ENCODE data around the gene GHRH. TPM values are rescaled to one million over a fixed set of nuclear protein-coding genes. Genes with fewer than 3 reads are reported as not detected.
A peak's percentile ranks its signal among the peaks of the same experiment; 100 is the strongest.

GHRH gene
- total RNA-seq, 4 donors from 2014 or later: not detected

DNA sequence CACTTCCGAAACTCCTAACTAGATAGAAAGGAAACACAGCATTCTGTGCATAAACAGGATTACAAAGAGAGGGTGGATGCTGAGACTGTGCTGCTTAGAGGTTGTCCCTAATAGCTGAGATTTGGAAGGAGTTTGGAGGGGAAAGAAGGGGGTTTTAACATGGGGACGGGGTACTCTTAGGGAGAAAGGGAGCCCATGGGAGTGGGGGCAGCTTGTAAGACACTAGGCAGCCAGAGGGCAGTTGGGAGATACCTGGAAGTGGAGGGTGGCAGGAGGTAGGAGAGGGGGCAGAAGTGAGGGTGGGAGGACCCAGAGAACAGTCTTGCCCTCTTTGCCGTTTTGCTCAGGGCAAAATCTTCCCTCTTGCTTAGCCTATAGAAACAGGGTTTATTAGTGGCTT lies 44.2 kb upstream of the GHRH start:
- intact Hi-C loops (cut with DNase I): no loop called here
- 81 to 85% methylated on average over 3 of the region's 3 CpGs for WGBS, 2 donors
- peaks cover 19 to 20% of the 10 kb centered on the region in 2 donors for H3K4me1 ChIP-seq
- TF ChIP-seq, protein P1, sequence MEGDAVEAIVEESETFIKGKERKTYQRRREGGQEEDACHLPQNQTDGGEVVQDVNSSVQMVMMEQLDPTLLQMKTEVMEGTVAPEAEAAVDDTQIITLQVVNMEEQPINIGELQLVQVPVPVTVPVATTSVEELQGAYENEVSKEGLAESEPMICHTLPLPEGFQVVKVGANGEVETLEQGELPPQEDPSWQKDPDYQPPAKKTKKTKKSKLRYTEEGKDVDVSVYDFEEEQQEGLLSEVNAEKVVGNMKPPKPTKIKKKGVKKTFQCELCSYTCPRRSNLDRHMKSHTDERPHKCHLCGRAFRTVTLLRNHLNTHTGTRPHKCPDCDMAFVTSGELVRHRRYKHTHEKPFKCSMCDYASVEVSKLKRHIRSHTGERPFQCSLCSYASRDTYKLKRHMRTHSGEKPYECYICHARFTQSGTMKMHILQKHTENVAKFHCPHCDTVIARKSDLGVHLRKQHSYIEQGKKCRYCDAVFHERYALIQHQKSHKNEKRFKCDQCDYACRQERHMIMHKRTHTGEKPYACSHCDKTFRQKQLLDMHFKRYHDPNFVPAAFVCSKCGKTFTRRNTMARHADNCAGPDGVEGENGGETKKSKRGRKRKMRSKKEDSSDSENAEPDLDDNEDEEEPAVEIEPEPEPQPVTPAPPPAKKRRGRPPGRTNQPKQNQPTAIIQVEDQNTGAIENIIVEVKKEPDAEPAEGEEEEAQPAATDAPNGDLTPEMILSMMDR (IDR thresholded peaks at IDR 0.05): no peak
- no peak for TF ChIP-seq POLR2A (IDR thresholded peaks at IDR 0.05)
- H3K27ac ChIP-seq: no peak overlapping the region
- no peaks in the 10 kb centered on the region for H3K27me3 ChIP-seq
- DNase-seq: no peak
- H3K9me3 ChIP-seq: no peaks in the 10 kb centered on the region
- no peak overlapping the region for H3K4me3 ChIP-seq (replicated peaks in 1 of 3)
- peaks cover 6% of the 10 kb centered on the region in 2 donors for H3K36me3 ChIP-seq

DNA sequence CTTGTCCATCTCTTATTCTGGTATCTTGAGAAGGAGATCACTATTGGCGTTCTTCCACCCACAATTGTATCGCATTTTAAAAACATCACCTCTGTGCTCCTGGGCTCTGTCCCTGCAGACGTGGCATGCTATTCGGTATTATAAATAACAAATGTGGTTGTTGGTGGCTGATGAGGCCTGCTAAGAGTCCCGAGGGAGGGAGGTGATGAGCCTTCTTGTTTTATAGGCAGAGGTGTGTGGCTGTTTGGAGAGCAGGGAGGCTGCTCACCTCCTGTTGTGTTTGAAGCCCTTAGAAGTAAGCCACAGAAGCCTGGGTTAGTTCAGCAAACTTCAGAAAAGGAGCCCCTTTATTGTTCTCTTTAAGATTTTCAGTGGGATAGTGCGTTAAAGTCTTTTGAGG lies 43.5 kb upstream of the GHRH start:
- H3K4me1 ChIP-seq: peaks cover 19 to 21% of the 10 kb centered on the region in 2 donors
- no peaks in the 10 kb centered on the region for H3K9me3 ChIP-seq
- DNase-seq: no peak
- intact Hi-C loops (cut with DNase I): no loop called here
- no peak for TF ChIP-seq POLR2A (IDR thresholded peaks at IDR 0.05)
- TF ChIP-seq, protein P1 (IDR thresholded peaks at IDR 0.05): no peak
- H3K27me3 ChIP-seq: no peaks in the 10 kb centered on the region
- H3K27ac ChIP-seq: no peak overlapping the region
- H3K36me3 ChIP-seq: peaks cover 6% of the 10 kb centered on the region in 2 donors
- no peak overlapping the region for H3K4me3 ChIP-seq (replicated peaks in 1 of 3)
- WGBS, 2 donors: 75 to 80% methylated on average over 6 of the region's 6 CpGs

DNA sequence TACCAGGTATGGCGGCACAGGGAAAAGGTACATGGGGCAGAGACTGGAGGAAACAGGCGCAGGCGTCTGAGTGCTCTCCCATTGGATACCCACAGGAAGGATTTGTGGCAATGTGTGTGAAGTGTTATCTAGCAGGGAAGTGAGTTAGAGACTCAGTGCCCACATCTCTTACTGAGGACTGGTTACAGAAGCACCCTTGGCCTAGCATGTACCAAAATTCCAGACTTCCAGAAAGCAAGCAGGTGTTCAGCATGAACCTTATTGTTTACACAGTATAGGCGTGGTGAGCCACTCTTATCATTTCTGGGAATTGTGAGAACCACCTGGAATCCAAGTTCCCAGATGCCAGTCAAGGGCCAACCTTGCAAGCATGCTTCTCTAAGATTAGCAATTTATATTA lies 42.0 kb upstream of the GHRH start:
- Histone ChIP-seq H3K4me1 (peaks cover 5 to 19% of the 10 kb centered on the region in 2 donors), H3K27me3 (no peaks in the 10 kb centered on the region), H3K27ac (no peak overlapping the region), H3K9me3 (no peaks in the 10 kb centered on the region), H3K36me3 (peaks cover 6% of the 10 kb centered on the region in 2 donors), H3K4me3 (replicated peaks in 1 of 3) (no peak overlapping the region)
- DNase-seq: no peak
- intact Hi-C loops (cut with DNase I): no loop called here
- 88 to 93% methylated on average over 4 of the region's 4 CpGs for WGBS, 2 donors
- no peak for TF ChIP-seq POLR2A (IDR thresholded peaks at IDR 0.05)
- TF ChIP-seq, protein P1 (IDR thresholded peaks at IDR 0.05): no peak

DNA sequence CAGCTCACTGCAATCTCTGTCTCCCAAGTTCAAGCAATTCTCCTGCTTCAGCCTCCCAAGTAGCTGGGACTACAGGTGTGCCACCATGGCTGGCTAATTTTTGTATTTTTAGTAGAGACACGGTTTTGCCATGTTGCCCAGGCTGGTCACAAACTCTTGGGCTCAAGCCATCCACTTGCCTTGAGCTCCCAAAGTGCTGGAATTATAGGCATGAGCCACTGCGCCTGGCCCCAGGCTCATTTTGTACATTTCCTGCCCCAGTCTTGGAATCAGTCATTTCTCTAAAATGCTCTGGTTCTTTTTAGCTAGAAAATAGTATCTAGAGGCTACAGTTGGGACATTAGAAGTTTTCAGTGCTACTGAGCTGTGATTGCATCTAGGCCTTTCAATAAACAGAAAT lies 41.4 kb upstream of the GHRH start:
- Histone ChIP-seq H3K4me3 (replicated peaks in 1 of 3) (no peak overlapping the region), H3K4me1 (peaks cover 2 to 12% of the 10 kb centered on the region in 2 donors), H3K27ac (peak overlapping the region in 1 of 3 donors; percentile 29), H3K9me3 (no peaks in the 10 kb centered on the region), H3K27me3 (no peaks in the 10 kb centered on the region), H3K36me3 (peaks cover 6% of the 10 kb centered on the region in 2 donors)
- 63 to 72% methylated on average over 2 of the region's 2 CpGs for WGBS, 2 donors
- peak; percentile 40 to 71 for DNase-seq
- intact Hi-C loops (cut with DNase I): no loop called here
- TF ChIP-seq, protein P1 (IDR thresholded peaks at IDR 0.05): no peak
- TF ChIP-seq POLR2A (IDR thresholded peaks at IDR 0.05): no peak

DNA sequence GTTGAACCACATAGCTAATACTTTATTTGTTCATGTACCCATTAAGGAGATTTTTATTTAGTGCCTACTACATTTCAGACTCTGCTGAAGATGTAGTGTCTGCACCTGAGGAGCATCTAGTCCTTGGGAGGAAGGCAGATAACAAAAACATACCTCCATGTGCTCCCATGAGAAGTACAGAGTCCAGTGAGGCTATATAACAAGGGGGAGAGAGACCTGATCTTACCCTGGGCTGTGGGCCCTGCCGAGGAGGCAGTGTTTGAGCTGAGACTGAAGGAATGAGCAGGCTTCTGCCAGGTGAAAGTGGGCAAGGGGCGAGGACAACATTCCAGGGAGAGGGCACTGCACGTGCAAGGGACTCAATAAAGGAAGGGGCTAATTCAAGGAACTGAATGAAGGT lies 39.9 kb upstream of the GHRH start:
- H3K4me3 ChIP-seq (replicated peaks in 1 of 3): no peak overlapping the region
- H3K27ac ChIP-seq: no peak overlapping the region
- H3K27me3 ChIP-seq: no peaks in the 10 kb centered on the region
- TF ChIP-seq, protein P1 (IDR thresholded peaks at IDR 0.05): no peak
- no peak for TF ChIP-seq POLR2A (IDR thresholded peaks at IDR 0.05)
- DNase-seq: no peak
- H3K36me3 ChIP-seq: peaks cover 6% of the 10 kb centered on the region in 2 donors
- peaks cover 2 to 20% of the 10 kb centered on the region in 2 donors for H3K4me1 ChIP-seq
- no peaks in the 10 kb centered on the region for H3K9me3 ChIP-seq
- intact Hi-C loops (cut with DNase I): no loop called here
- 94 to 95% methylated on average over 3 of the region's 3 CpGs for WGBS, 2 donors

Measured in thyroid gland (tissue), 4 donors.